Measurements from ENCODE around the gene MGAT5B. TPM values are rescaled to one million over a fixed set of nuclear protein-coding genes. Genes with fewer than 3 reads are reported as not detected.

The MGAT5B gene
- total and polyA plus RNA-seq, 2 donors (not counting 1 experiment from before 2014, with no cell fraction given) = 0.09 to 0.17 TPM

GRCh38 chr17:76948301-76948700 lies 80.1 kb downstream of the MGAT5B start:
- Histone ChIP-seq H3K27me3 (ENCODE audit: control insufficient read depth, insufficient read depth, low read length) (no peaks in the 10 kb centered on the region), H2AFZ (ENCODE audit: low read length) (no peak overlapping the region), H3K4me1 (ENCODE audit: control insufficient read depth, extremely low read depth, insufficient read depth, low read length) (no peaks in the 10 kb centered on the region), H3K27ac (ENCODE audit: insufficient read depth, low read length) (no peak overlapping the region), H3K36me3 (ENCODE audit: control insufficient read depth, insufficient read depth, low read length) (no peaks in the 10 kb centered on the region), H3K79me2 (ENCODE audit: control insufficient read depth, insufficient read depth, low read length) (no peaks in the 10 kb centered on the region), H3K4me2 (ENCODE audit: extremely low read depth, insufficient read depth, low read length) (no peak overlapping the region), H3K9me3 (ENCODE audit: control insufficient read depth, insufficient read depth, low read depth, low read length) (no peaks in the 10 kb centered on the region), H4K20me1 (ENCODE audit: control insufficient read depth, extremely low read depth, insufficient read depth, low read length) (no peaks in the 10 kb centered on the region), H3K9ac (ENCODE audit: insufficient read depth, low read length) (no peak overlapping the region), H3K4me3 (replicated peaks in 1 of 4; ENCODE audit: control extremely low read depth in 1 of 4, insufficient read depth in 1 of 4, low read depth in 3 of 4, low read length in 4 of 4) (no peak overlapping the region)
- DNase-seq (ENCODE audit: low read depth in 2 of 2) = no peak
- TF ChIP-seq CTCF (conservative IDR thresholded peaks at IDR 0.05 in 1 of 2, IDR thresholded peaks at IDR 0.05 in 1 of 2; ENCODE audit: low read depth in 1 of 2, low read length in 2 of 2) (no peak), EZH2 (IDR thresholded peaks at IDR 0.05; ENCODE audit: low read length, missing control alignments) (no peak)

- no peaks in the 10 kb centered on the region for H3K9me3 ChIP-seq (ENCODE audit: control insufficient read depth, insufficient read depth, low read depth, low read length)
- no peaks in the 10 kb centered on the region for H4K20me1 ChIP-seq (ENCODE audit: control insufficient read depth, extremely low read depth, insufficient read depth, low read length)
- H3K4me3 ChIP-seq (replicated peaks in 1 of 4; ENCODE audit: control extremely low read depth in 1 of 4, insufficient read depth in 1 of 4, low read depth in 3 of 4, low read length in 4 of 4) = no peak overlapping the region
- no peak overlapping the region for H2AFZ ChIP-seq (ENCODE audit: low read length)
- no peak overlapping the region for H3K27ac ChIP-seq (ENCODE audit: insufficient read depth, low read length)
- no peaks in the 10 kb centered on the region for H3K27me3 ChIP-seq (ENCODE audit: control insufficient read depth, insufficient read depth, low read length)
- no peaks in the 10 kb centered on the region for H3K36me3 ChIP-seq (ENCODE audit: control insufficient read depth, insufficient read depth, low read length)
- TF ChIP-seq EZH2 (IDR thresholded peaks at IDR 0.05; ENCODE audit: low read length, missing control alignments) (no peak), CTCF (conservative IDR thresholded peaks at IDR 0.05 in 1 of 2, IDR thresholded peaks at IDR 0.05 in 1 of 2; ENCODE audit: low read depth in 1 of 2, low read length in 2 of 2) (no peak)
- no peaks in the 10 kb centered on the region for H3K79me2 ChIP-seq (ENCODE audit: control insufficient read depth, insufficient read depth, low read length)
- H3K4me2 ChIP-seq (ENCODE audit: extremely low read depth, insufficient read depth, low read length) = no peak overlapping the region
- no peaks in the 10 kb centered on the region for H3K4me1 ChIP-seq (ENCODE audit: control insufficient read depth, extremely low read depth, insufficient read depth, low read length)
- no peak overlapping the region for H3K9ac ChIP-seq (ENCODE audit: insufficient read depth, low read length)
- no peak for DNase-seq (ENCODE audit: low read depth in 2 of 2)
Measured at GRCh38 chr17:76948726-76949342, 80.6 kb downstream of the MGAT5B start.

GRCh38 chr17:76949913-76950695 lies 81.9 kb downstream of the MGAT5B start:
- H3K9me3 ChIP-seq (ENCODE audit: control insufficient read depth, insufficient read depth, low read depth, low read length) = no peaks in the 10 kb centered on the region
- H3K79me2 ChIP-seq (ENCODE audit: control insufficient read depth, insufficient read depth, low read length) = no peaks in the 10 kb centered on the region
- H3K36me3 ChIP-seq (ENCODE audit: control insufficient read depth, insufficient read depth, low read length) = no peaks in the 10 kb centered on the region
- no peaks in the 10 kb centered on the region for H3K4me1 ChIP-seq (ENCODE audit: control insufficient read depth, extremely low read depth, insufficient read depth, low read length)
- no peak overlapping the region for H3K9ac ChIP-seq (ENCODE audit: insufficient read depth, low read length)
- H3K4me3 ChIP-seq (replicated peaks in 1 of 4; ENCODE audit: control extremely low read depth in 1 of 4, insufficient read depth in 1 of 4, low read depth in 3 of 4, low read length in 4 of 4) = no peak overlapping the region
- H3K27ac ChIP-seq (ENCODE audit: insufficient read depth, low read length) = no peak overlapping the region
- H3K4me2 ChIP-seq (ENCODE audit: extremely low read depth, insufficient read depth, low read length) = no peak overlapping the region
- H3K27me3 ChIP-seq (ENCODE audit: control insufficient read depth, insufficient read depth, low read length) = no peaks in the 10 kb centered on the region
- DNase-seq (ENCODE audit: low read depth in 2 of 2) = no peak
- no peak for TF ChIP-seq EZH2 (IDR thresholded peaks at IDR 0.05; ENCODE audit: low read length, missing control alignments)
- TF ChIP-seq CTCF (conservative IDR thresholded peaks at IDR 0.05 in 1 of 2, IDR thresholded peaks at IDR 0.05 in 1 of 2; ENCODE audit: low read depth in 1 of 2, low read length in 2 of 2) = no peak
- no peaks in the 10 kb centered on the region for H4K20me1 ChIP-seq (ENCODE audit: control insufficient read depth, extremely low read depth, insufficient read depth, low read length)
- H2AFZ ChIP-seq (ENCODE audit: low read length) = no peak overlapping the region

Data from fibroblast of lung (primary cell).